Keratinocyte (primary cell): ENCODE results near the gene MAPK8. TPM values are rescaled to one million over a fixed set of nuclear protein-coding genes. Genes with fewer than 3 reads are reported as not detected.

ENCODE experiments used
- DNase-seq: peaks from one replicate; pipeline ENCODE4 v3.0.0-alpha.2; 2011; ENCODE audit warnings: low read depth, missing footprints, low spot score
- FAIRE-seq: peaks from 2 replicates; lab custom pipeline; 2011; peaks lifted over from hg19 to GRCh38; lab: Jason Lieb, UNC
- H2AFZ ChIP-seq: 2 replicates; pipeline ENCODE4 v1.6.0; 2012; ENCODE audit warnings: low read length, control low read depth, inconsistent platforms; ENCODE audit not compliant: control insufficient read depth
- H3K27ac ChIP-seq: 2 replicates; pipeline ENCODE4 v1.5.1; 2011; ENCODE audit warnings: low read length; ENCODE audit not compliant: control insufficient read depth, insufficient read depth
- H3K27me3 ChIP-seq: 3 replicates; pipeline ENCODE4 v1.6.0; 2011; ENCODE audit warnings: low read length; ENCODE audit not compliant: control insufficient read depth, insufficient read depth; ENCODE audit errors: extremely low read depth
- H3K36me3 ChIP-seq, 2 experiments: 2 replicates in 1 of 2; 3 replicates in 1 of 2; pipeline ENCODE4 v1.5.1; 2011; ENCODE audit warnings: low read length in 2 of 2, mild to moderate bottlenecking in 1 of 2; ENCODE audit not compliant: control insufficient read depth in 2 of 2, insufficient read depth in 2 of 2; ENCODE audit errors: extremely low read depth in 1 of 2
- H3K4me1 ChIP-seq: 3 replicates; pipeline ENCODE4 v1.5.1; 2011; ENCODE audit warnings: low read length; ENCODE audit not compliant: control insufficient read depth, insufficient read depth; ENCODE audit errors: extremely low read depth
- H3K4me2 ChIP-seq: 3 replicates; pipeline ENCODE4 v1.6.0; 2011; ENCODE audit warnings: low read depth, low read length; ENCODE audit not compliant: control insufficient read depth, insufficient read depth; ENCODE audit errors: extremely low read depth
- H3K4me3 ChIP-seq, 3 experiments: fragments of 200-600 bp in 1 of 3; sonication (generic) in 1 of 3; 2 replicates in 2 of 3; 3 replicates in 1 of 3; pipeline ENCODE4 v1.5.1; 2011 to 2016; ENCODE audit warnings: low read length in 3 of 3, mild to moderate bottlenecking in 3 of 3, control low read depth in 2 of 3, inconsistent platforms in 1 of 3, low read depth in 1 of 3, mixed read lengths in 1 of 3, mixed run types in 1 of 3, moderate library complexity in 1 of 3; ENCODE audit not compliant: control insufficient read depth in 2 of 3, insufficient read depth in 2 of 3; ENCODE audit errors: extremely low read depth in 1 of 3
- H3K79me2 ChIP-seq: 2 replicates; pipeline ENCODE4 v1.6.0; 2012; ENCODE audit warnings: low read length; ENCODE audit not compliant: control insufficient read depth, insufficient read depth
- H3K9ac ChIP-seq: 3 replicates; pipeline ENCODE4 v1.6.0; 2011; ENCODE audit warnings: low read length; ENCODE audit not compliant: control insufficient read depth, insufficient read depth; ENCODE audit errors: extremely low read depth
- H3K9me1 ChIP-seq: 3 replicates; pipeline ENCODE4 v1.6.0; 2011; ENCODE audit warnings: low read length; ENCODE audit not compliant: control insufficient read depth, insufficient read depth; ENCODE audit errors: extremely low read depth
- H3K9me3 ChIP-seq: 2 replicates; pipeline ENCODE4 v1.5.1; 2012; ENCODE audit warnings: low read depth, low read length; ENCODE audit not compliant: control insufficient read depth
- H4K20me1 ChIP-seq: 3 replicates; pipeline ENCODE4 v1.6.0; 2011; ENCODE audit warnings: low read length; ENCODE audit not compliant: control insufficient read depth, insufficient read depth; ENCODE audit errors: extremely low read depth
- CTCF ChIP-seq, 3 experiments: IDR thresholded peaks in 1 of 3; conservative IDR thresholded peaks in 1 of 3; optimal IDR thresholded peaks in 1 of 3; 2 replicates in 2 of 3; 3 replicates in 1 of 3; pipeline versions ENCODE3 to v1.5.1; 2011; ENCODE audit warnings: low read length in 3 of 3, mild to moderate bottlenecking in 3 of 3, moderate library complexity in 2 of 3, control low read depth in 1 of 3, inconsistent platforms in 1 of 3; ENCODE audit not compliant: insufficient read depth in 2 of 3; ENCODE audit errors: extremely low read depth in 1 of 3
- EZH2 ChIP-seq: IDR thresholded peaks from one replicate; pipeline ENCODE4 v1.6.1; 2012; ENCODE audit warnings: inconsistent platforms, mild to moderate bottlenecking, low read length, moderate library complexity
- dilution Hi-C: fragments of 300-500 bp; cut with MboI; formaldehyde crosslinking; loops from one replicate; pipeline ENCODE4 v1.7.0; 2020; ENCODE audit warnings: low sequenced_read_pairs; ENCODE audit not compliant: extremely low pct_ligation_motif_present
- polyA plus RNA-seq, 5 experiments: library from polyadenylated mRNA; depleted of rRNA in 3 of 5; stranded (reverse) in 3 of 5; stranded (forward) in 1 of 5; unstranded in 1 of 5; fragments of >200 nt; gene quantifications; 1 replicate in 1 of 5; 2 replicates in 3 of 5; 3 replicates in 1 of 5; pipeline versions ENCODE4 v1.2.1 to v1.2.3, GENCODE V29; 2011 to 2012; ENCODE audit warnings: missing spikeins in 2 of 5, low read depth in 1 of 5, low replicate concordance in 1 of 5

Gene MAPK8
- polyA plus RNA-seq, 1 donor (not counting 4 experiments of a cell fraction or from before 2014, with no cell fraction given): 39.8 TPM

GRCh38 chr10:48454302-48455054 lies 148.0 kb downstream of the MAPK8 start:
- H3K9me1 ChIP-seq: no peaks in the 10 kb centered on the region
- H3K9me3 ChIP-seq: no peaks in the 10 kb centered on the region
- no peaks in the 10 kb centered on the region for H3K27me3 ChIP-seq
- H4K20me1 ChIP-seq: peaks cover 2% of the 10 kb centered on the region
- no peak overlapping the region for H3K9ac ChIP-seq
- H2AFZ ChIP-seq: no peak overlapping the region
- H3K27ac ChIP-seq: no peak overlapping the region
- no peak overlapping the region for H3K4me2 ChIP-seq
- H3K79me2 ChIP-seq: no peaks in the 10 kb centered on the region
- FAIRE-seq: no peak
- TF ChIP-seq CTCF (optimal IDR thresholded peaks at IDR 0.05 in 1 of 3, IDR thresholded peaks at IDR 0.05 in 1 of 3, conservative IDR thresholded peaks at IDR 0.05 in 1 of 3; ENCODE audit: extremely low read depth in 1 of 3, insufficient read depth in 2 of 3, low read length in 3 of 3) (no peak), EZH2 (no peak)
- dilution Hi-C loops: no loop called here
- DNase-seq: no peak
- peaks cover 0 to 6% of the 10 kb centered on the region in 2 experiments for H3K36me3 ChIP-seq
- H3K4me3 ChIP-seq: no peak overlapping the region
- H3K4me1 ChIP-seq: no peaks in the 10 kb centered on the region

DNA sequence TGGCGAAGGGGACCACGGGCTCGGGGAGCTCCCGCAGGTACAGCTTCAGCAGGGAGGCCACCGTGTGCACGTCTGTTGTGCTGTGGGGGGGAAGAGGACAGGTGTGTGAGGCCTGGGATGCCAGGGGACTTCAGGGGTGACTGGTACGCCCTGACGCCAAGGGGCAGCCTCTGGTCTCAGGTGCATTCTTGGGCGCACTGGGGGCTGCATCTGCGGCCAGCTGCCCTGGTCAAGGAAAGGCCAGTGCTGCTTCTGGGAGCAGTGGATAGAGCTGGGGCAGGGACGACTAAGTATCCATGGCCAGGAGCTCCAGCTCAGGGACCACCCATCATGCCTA lies 148.5 kb downstream of the MAPK8 start:
- no peaks in the 10 kb centered on the region for H3K27me3 ChIP-seq
- FAIRE-seq (no peak), DNase-seq (no peak)
- no peaks in the 10 kb centered on the region for H3K79me2 ChIP-seq
- no peak overlapping the region for H3K4me3 ChIP-seq
- H3K9me3 ChIP-seq: no peaks in the 10 kb centered on the region
- dilution Hi-C loops: no loop called here
- H3K36me3 ChIP-seq: peaks cover 0 to 3% of the 10 kb centered on the region in 2 experiments
- TF ChIP-seq CTCF (optimal IDR thresholded peaks at IDR 0.05 in 1 of 3, IDR thresholded peaks at IDR 0.05 in 1 of 3, conservative IDR thresholded peaks at IDR 0.05 in 1 of 3; ENCODE audit: extremely low read depth in 1 of 3, insufficient read depth in 2 of 3, low read length in 3 of 3): no peak
- H3K9ac ChIP-seq: no peak overlapping the region
- no peak overlapping the region for H2AFZ ChIP-seq
- H3K9me1 ChIP-seq: no peaks in the 10 kb centered on the region
- H4K20me1 ChIP-seq: peaks cover 3% of the 10 kb centered on the region
- no peaks in the 10 kb centered on the region for H3K4me1 ChIP-seq
- H3K4me2 ChIP-seq: no peak overlapping the region
- no peak overlapping the region for H3K27ac ChIP-seq
